Pancreas (tissue), 10 donors: Measurements from ENCODE around the gene SPINK9. TPM values are rescaled to one million over a fixed set of nuclear protein-coding genes. Genes with fewer than 3 reads are reported as not detected.

ENCODE experiments used
- ATAC-seq, 4 donors: fragments of 200-7000 bp; cut with Tn5 transposase; one replicate each; pipeline versions ENCODE4 v1.8.0 to v1.9.1; 2020; ENCODE audit warnings: mild to moderate bottlenecking in 4 of 4, moderate library complexity in 4 of 4
- DNase-seq, 6 donors: peaks; one replicate each; pipeline ENCODE4 v3.0.0-alpha.2; 2020
- FAIRE-seq: peaks from 2 replicates; lab custom pipeline; 2012; peaks lifted over from hg19 to GRCh38; lab: Jason Lieb, UNC
- H3K27ac ChIP-seq, 4 donors: fragments of 200-600 bp; sonication (generic); 1 replicate in 3 of 4; 2 replicates in 1 of 4; pipeline versions ENCODE4 v1.5.0 to v1.8.0; 2020
- H3K27me3 ChIP-seq, 4 donors: fragments of 200-600 bp; one replicate each; pipeline ENCODE4 v1.8.0; 2021
- H3K36me3 ChIP-seq, 3 donors: fragments of 200-600 bp; sonication (generic) in 1 of 3; one replicate each; pipeline versions ENCODE4 v1.5.0 to v1.8.0; 2020 to 2021
- H3K4me1 ChIP-seq, 3 donors: fragments of 200-600 bp; one replicate each; pipeline ENCODE4 v1.8.0; 2021
- H3K4me3 ChIP-seq, 4 donors: fragments of 200-600 bp; sonication (generic) in 2 of 4; one replicate each; pipeline versions ENCODE4 v1.5.0 to v1.8.0; 2020 to 2021
- H3K9me3 ChIP-seq, 4 donors: fragments of 200-600 bp; one replicate each; pipeline ENCODE4 v1.8.0; 2021
- WGBS, 2 donors: extraction: QIAGEN DNeasy Blood & Tissue Kit; methylation state at CpG; one replicate each; pipeline ENCODE4 v1.1.7; 2013; 5-methylcytosine and 5-hydroxymethylcytosine counted together
- intact Hi-C, 3 donors: fragments of 100-400 bp; cut with DNase I; formaldehyde crosslinking; loops; one replicate each; pipeline versions ENCODE4 v1.11.1 to v1.14.2; 2022
- polyA plus RNA-seq, 2 donors: library from polyadenylated mRNA; stranded (reverse); fragments of 200-250 nt; gene quantifications; one replicate each; pipeline ENCODE4 v1.2.3, GENCODE V29; 2013
- total RNA-seq, 6 donors: library from RNA; stranded (reverse); fragmentation: NEBNext Ultra II Directional in 4 of 6; extraction: Animal tissue kit (Norgen Biotek cat#: 25700) in 4 of 6; gene quantifications; one replicate each; pipeline versions ENCODE4 v1.2.1 to v1.2.4, GENCODE V29; 2021 to 2023
- TF ChIP-seq, protein P1 (sequence below), 4 donors: fragments of 200-600 bp; sonication (generic) in 3 of 4; IDR thresholded peaks; one replicate each; pipeline versions ENCODE4 v1.5.0 to v1.8.0; 2021; ENCODE audit warnings: antibody characterized with exemption in 4 of 4
- donor health status: healthy with polysubstance abuse.
- donor health status: DM: no; HTN: no; CAD: no; lungs with moderate emphysema.
- donor health status: DM: no; HTN: no; CAD: no.
- donor health status: control.
- donor health status: control.
- donor health status: Bipolar disorder and iron deficiency.
- donor health status: DM: yes; HTN: yes; CAD: no.
- donor health status: DM: no; HTN: no; CAD: no.
- donor health status: DM: no; HTN: no; CAD: no.
- donor health status: DM: yes; HTN: yes; CAD: no.

Gene SPINK9
- total and polyA plus RNA-seq, 8 donors = 0.38 TPM; not detected in 7

DNA sequence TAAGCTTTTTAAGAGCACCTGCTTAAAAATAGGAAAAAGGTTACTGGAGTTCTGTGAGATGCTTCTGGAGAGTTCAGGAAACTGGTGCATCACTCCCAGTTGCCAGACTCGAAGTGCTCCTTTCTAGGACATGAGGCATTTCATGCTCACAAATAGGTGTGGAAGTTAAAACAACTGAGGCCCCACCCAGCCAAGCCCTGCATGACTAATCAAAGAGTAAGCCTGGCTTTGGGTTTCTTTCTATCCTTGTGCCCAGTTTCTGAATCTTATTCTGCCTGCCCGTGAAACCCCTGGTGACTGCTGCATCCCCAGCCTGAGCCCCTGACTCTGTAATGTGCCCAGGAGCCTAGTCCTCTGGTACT, 7.7 kb downstream of the SPINK9 start:
- TF ChIP-seq, protein P1, sequence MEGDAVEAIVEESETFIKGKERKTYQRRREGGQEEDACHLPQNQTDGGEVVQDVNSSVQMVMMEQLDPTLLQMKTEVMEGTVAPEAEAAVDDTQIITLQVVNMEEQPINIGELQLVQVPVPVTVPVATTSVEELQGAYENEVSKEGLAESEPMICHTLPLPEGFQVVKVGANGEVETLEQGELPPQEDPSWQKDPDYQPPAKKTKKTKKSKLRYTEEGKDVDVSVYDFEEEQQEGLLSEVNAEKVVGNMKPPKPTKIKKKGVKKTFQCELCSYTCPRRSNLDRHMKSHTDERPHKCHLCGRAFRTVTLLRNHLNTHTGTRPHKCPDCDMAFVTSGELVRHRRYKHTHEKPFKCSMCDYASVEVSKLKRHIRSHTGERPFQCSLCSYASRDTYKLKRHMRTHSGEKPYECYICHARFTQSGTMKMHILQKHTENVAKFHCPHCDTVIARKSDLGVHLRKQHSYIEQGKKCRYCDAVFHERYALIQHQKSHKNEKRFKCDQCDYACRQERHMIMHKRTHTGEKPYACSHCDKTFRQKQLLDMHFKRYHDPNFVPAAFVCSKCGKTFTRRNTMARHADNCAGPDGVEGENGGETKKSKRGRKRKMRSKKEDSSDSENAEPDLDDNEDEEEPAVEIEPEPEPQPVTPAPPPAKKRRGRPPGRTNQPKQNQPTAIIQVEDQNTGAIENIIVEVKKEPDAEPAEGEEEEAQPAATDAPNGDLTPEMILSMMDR (IDR thresholded peaks at IDR 0.05) = no peak
- ATAC-seq = no peak
- Histone ChIP-seq H3K36me3 (no peaks in the 10 kb centered on the region), H3K4me1 (no peaks in the 10 kb centered on the region), H3K27me3 (no peaks in the 10 kb centered on the region), H3K4me3 (no peak overlapping the region), H3K9me3 (no peaks in the 10 kb centered on the region), H3K27ac (no peak overlapping the region)
- no peak for FAIRE-seq
- intact Hi-C loops = no loop called here
- no peak for DNase-seq
- 67 to 79% methylated on average over 2 of the region's 2 CpGs for WGBS, 2 donors

DNA sequence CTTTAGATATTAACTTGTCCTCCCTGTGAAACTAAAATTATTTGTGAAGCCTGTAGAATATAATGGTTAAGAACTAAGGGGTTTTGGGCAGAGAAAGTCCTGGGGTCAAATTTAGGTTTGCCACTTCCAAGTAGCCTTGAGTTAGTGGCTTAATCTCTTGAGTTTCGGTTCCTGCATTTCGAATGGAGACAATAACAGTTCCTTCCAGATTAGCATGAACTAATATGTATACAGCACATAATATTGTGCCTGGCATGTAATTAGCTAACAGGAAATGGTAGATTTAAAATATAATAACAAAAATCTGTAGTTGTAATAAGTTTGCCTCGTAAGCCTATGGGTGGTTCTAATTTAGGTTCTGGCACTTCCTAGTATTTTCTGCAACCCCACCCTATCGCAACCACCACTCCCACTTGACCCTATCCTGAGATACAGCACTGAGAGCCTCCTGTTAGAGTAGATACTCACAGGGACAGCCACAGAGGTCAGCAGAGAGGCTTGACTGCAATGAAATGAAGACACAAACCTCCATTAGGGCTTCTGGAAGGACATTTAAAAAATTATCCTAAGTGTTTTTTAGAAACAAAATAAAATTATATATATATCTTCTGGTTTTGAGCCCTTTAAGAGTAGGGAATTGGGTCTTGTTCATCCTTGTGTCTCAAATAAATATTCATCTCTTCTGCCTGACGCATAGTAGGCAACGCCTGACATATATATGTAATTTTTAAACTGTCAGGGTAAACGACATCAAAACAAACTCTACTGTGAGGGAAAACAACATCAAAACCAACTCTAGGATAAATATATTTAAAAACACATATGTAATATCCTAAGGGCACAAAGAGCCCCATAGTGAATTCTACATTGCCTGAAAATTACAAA, 8.5 kb downstream of the SPINK9 start:
- Histone ChIP-seq H3K4me1 (no peaks in the 10 kb centered on the region), H3K9me3 (no peaks in the 10 kb centered on the region), H3K27ac (no peak overlapping the region), H3K4me3 (no peak overlapping the region), H3K27me3 (no peaks in the 10 kb centered on the region), H3K36me3 (no peaks in the 10 kb centered on the region)
- 72 to 84% methylated on average over 7 of the region's 7 CpGs for WGBS, 2 donors
- intact Hi-C loops = no loop called here
- no peak for ATAC-seq
- TF ChIP-seq, protein P1 (IDR thresholded peaks at IDR 0.05) = no peak
- FAIRE-seq = no peak
- no peak for DNase-seq

DNA sequence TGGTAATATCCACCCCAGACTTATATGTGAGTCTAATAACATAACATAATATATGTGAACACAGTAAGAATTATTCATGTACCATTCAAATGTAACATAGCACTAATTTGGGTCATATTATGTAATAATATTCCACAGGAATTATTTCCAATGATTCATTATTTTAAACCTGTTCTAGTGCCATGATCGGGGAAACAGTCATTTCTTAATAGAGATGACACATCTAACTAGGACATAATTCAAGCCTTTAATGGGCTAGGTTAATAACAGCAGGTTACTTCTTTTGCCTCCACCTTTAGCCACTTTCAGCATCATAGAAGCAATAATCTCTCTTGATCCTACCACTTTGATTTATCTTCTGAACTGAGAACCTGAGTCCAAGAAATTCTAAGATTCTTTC, 12.3 kb downstream of the SPINK9 start:
- intact Hi-C loops = no loop called here
- Histone ChIP-seq H3K9me3 (no peaks in the 10 kb centered on the region), H3K27ac (no peak overlapping the region), H3K4me1 (no peaks in the 10 kb centered on the region), H3K27me3 (no peaks in the 10 kb centered on the region), H3K36me3 (no peaks in the 10 kb centered on the region), H3K4me3 (no peak overlapping the region)
- DNase-seq = no peak
- WGBS, 2 donors = 89 to 93% methylated on average over 1 of the region's 1 CpG
- no peak for FAIRE-seq
- ATAC-seq = no peak
- TF ChIP-seq, protein P1 (IDR thresholded peaks at IDR 0.05) = no peak

DNA sequence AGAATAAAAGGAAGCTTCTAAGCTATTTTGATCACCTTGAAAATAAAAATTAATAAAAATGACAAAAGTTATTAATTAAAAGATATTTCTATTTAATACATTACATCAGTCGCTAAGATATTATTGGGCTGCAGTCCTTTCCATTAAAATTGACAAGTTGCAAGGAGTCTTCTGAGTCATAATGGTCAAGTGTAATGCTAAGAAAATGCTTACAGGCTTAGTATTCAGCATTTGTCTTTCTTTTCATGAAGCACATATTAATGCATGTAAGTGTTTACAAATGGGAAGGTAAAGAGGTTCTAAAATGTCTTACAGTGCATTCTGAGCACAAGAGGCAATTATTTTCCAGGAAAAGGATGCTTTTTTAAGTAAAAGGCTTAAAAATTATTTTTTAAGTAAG, 17.3 kb downstream of the SPINK9 start:
- DNase-seq = no peak
- intact Hi-C loops = no loop called here
- H3K4me1 ChIP-seq = no peaks in the 10 kb centered on the region
- FAIRE-seq = no peak
- no peaks in the 10 kb centered on the region for H3K9me3 ChIP-seq
- H3K27me3 ChIP-seq = no peaks in the 10 kb centered on the region
- H3K27ac ChIP-seq = no peak overlapping the region
- TF ChIP-seq, protein P1 (IDR thresholded peaks at IDR 0.05) = no peak
- H3K4me3 ChIP-seq = no peak overlapping the region
- no peak for ATAC-seq
- H3K36me3 ChIP-seq = no peaks in the 10 kb centered on the region
- 74 to 85% methylated on average over 1 of the region's 1 CpG for WGBS, 2 donors

DNA sequence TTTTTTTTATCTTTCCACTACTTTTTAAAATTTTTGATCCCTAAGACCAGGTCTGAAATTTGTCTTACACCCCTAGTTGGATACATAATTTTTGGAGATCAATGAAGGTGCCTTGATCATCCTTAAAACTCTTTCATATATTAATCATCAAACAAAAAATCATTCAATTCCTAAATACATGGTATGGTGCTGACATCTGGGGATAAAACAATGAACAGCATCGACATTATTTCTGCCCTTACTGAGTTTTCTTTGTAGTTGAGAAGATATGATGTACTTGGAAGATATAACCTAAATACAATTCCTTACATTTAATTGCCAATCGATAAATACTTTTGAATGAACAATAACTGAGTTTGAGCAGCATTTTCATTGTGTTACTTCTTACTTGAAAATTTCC, 18.3 kb downstream of the SPINK9 start:
- Histone ChIP-seq H3K27me3 (no peaks in the 10 kb centered on the region), H3K4me1 (no peaks in the 10 kb centered on the region), H3K4me3 (no peak overlapping the region), H3K36me3 (no peaks in the 10 kb centered on the region), H3K27ac (no peak overlapping the region), H3K9me3 (no peaks in the 10 kb centered on the region)
- 84 to 87% methylated on average over 2 of the region's 2 CpGs for WGBS, 2 donors
- TF ChIP-seq, protein P1 (IDR thresholded peaks at IDR 0.05) = no peak
- intact Hi-C loops = no loop called here
- no peak for ATAC-seq
- DNase-seq = no peak
- FAIRE-seq = no peak
